Fibroblast of pulmonary artery (primary cell): ENCODE measurements around the gene ATG14.

Experiments
- DNase-seq: peaks from one replicate; pipeline ENCODE4 v3.0.0-alpha.2; 2010; ENCODE audit warnings: low read depth
- H3K4me3 ChIP-seq: replicated peaks from 2 replicates; pipeline ENCODE4 v1.5.1; 2011; ENCODE audit warnings: low read depth, mild to moderate bottlenecking, control low read depth, low read length, moderate library complexity
- TF ChIP-seq, protein P1 (sequence below): IDR thresholded peaks from 2 replicates; pipeline ENCODE4 v1.5.1; 2011; ENCODE audit warnings: mild to moderate bottlenecking, control low read depth, low read length, inconsistent platforms; ENCODE audit errors: missing control alignments

Gene ATG14

GRCh38 chr14:55327179-55327578, 84.5 kb downstream of the ATG14 start:
- TF ChIP-seq, protein P1, sequence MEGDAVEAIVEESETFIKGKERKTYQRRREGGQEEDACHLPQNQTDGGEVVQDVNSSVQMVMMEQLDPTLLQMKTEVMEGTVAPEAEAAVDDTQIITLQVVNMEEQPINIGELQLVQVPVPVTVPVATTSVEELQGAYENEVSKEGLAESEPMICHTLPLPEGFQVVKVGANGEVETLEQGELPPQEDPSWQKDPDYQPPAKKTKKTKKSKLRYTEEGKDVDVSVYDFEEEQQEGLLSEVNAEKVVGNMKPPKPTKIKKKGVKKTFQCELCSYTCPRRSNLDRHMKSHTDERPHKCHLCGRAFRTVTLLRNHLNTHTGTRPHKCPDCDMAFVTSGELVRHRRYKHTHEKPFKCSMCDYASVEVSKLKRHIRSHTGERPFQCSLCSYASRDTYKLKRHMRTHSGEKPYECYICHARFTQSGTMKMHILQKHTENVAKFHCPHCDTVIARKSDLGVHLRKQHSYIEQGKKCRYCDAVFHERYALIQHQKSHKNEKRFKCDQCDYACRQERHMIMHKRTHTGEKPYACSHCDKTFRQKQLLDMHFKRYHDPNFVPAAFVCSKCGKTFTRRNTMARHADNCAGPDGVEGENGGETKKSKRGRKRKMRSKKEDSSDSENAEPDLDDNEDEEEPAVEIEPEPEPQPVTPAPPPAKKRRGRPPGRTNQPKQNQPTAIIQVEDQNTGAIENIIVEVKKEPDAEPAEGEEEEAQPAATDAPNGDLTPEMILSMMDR = no peak
- no peak overlapping the region for H3K4me3 ChIP-seq
- DNase-seq = no peak

DNA sequence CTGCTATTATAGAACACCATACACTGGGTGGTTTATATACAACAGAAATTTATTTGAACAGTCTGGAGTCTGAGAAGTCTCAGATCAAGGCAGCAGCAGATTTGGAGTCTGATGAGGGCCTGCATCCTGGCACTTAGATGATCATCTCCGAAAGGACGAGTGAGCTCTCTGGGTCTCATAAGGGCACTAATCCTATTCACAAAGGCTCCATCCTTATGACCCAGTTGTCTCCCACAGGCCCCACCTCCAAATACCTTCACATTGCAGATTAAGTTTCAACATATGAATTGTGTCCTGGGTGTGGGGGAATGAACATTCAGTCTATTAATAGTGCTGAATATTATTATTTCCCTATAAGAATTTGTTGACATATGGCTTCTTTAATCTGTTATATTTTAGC, 86.8 kb downstream of the ATG14 start:
- no peak for DNase-seq
- TF ChIP-seq, protein P1 = no peak
- no peak overlapping the region for H3K4me3 ChIP-seq

- H3K4me3 ChIP-seq = no peak overlapping the region
- no peak for DNase-seq
- TF ChIP-seq, protein P1 = no peak
These were observed 87.7 kb downstream of the ATG14 start for GRCh38 chr14:55323910-55324309.

- TF ChIP-seq, protein P1 = no peak
- no peak for DNase-seq
- no peak overlapping the region for H3K4me3 ChIP-seq
These were observed 92.9 kb downstream of the ATG14 start for GRCh38 chr14:55318694-55319093.

- TF ChIP-seq, protein P1 = no peak
- no peak overlapping the region for H3K4me3 ChIP-seq
- no peak for DNase-seq
These were observed 93.9 kb downstream of the ATG14 start for GRCh38 chr14:55317542-55318306.

- DNase-seq = no peak
- H3K4me3 ChIP-seq = no peak overlapping the region
- TF ChIP-seq, protein P1 = no peak
These were observed 95.1 kb downstream of the ATG14 start for GRCh38 chr14:55316564-55316963.
